Fibroblast of the aortic adventitia (primary cell): ENCODE data around the gene RBM38. TPM values are rescaled to one million over a fixed set of nuclear protein-coding genes. Genes with fewer than 3 reads are reported as not detected.
A peak's percentile ranks its signal among the peaks of the same experiment; 100 is the strongest.

Source experiments
- DNase-seq: peaks from one replicate; pipeline ENCODE4 v3.0.0-alpha.2; 2010; ENCODE audit warnings: low read depth
- H3K4me3 ChIP-seq: 2 replicates; pipeline ENCODE4 v1.5.1; 2011; ENCODE audit warnings: low read depth, mild to moderate bottlenecking, control low read depth, low read length, moderate library complexity
- total RNA-seq: library from RNA; depleted of rRNA; stranded (reverse); fragments of >200 nt; gene quantifications from 2 replicates; pipeline ENCODE4 v1.2.3, GENCODE V29; 2012; ENCODE audit warnings: low replicate concordance
- TF ChIP-seq, protein P1 (sequence below): IDR thresholded peaks from 2 replicates; pipeline ENCODE4 v1.5.1; 2011; ENCODE audit warnings: mild to moderate bottlenecking, low read length, control low read depth, inconsistent platforms; ENCODE audit not compliant: insufficient read depth

The RBM38 gene
- total RNA-seq, 1 donor = 6.1 TPM

- DNase-seq = no peak
- TF ChIP-seq, protein P1, sequence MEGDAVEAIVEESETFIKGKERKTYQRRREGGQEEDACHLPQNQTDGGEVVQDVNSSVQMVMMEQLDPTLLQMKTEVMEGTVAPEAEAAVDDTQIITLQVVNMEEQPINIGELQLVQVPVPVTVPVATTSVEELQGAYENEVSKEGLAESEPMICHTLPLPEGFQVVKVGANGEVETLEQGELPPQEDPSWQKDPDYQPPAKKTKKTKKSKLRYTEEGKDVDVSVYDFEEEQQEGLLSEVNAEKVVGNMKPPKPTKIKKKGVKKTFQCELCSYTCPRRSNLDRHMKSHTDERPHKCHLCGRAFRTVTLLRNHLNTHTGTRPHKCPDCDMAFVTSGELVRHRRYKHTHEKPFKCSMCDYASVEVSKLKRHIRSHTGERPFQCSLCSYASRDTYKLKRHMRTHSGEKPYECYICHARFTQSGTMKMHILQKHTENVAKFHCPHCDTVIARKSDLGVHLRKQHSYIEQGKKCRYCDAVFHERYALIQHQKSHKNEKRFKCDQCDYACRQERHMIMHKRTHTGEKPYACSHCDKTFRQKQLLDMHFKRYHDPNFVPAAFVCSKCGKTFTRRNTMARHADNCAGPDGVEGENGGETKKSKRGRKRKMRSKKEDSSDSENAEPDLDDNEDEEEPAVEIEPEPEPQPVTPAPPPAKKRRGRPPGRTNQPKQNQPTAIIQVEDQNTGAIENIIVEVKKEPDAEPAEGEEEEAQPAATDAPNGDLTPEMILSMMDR = no peak
Observed at GRCh38 chr20:57448764-57449354, 57.7 kb downstream of the RBM38 start.

DNA sequence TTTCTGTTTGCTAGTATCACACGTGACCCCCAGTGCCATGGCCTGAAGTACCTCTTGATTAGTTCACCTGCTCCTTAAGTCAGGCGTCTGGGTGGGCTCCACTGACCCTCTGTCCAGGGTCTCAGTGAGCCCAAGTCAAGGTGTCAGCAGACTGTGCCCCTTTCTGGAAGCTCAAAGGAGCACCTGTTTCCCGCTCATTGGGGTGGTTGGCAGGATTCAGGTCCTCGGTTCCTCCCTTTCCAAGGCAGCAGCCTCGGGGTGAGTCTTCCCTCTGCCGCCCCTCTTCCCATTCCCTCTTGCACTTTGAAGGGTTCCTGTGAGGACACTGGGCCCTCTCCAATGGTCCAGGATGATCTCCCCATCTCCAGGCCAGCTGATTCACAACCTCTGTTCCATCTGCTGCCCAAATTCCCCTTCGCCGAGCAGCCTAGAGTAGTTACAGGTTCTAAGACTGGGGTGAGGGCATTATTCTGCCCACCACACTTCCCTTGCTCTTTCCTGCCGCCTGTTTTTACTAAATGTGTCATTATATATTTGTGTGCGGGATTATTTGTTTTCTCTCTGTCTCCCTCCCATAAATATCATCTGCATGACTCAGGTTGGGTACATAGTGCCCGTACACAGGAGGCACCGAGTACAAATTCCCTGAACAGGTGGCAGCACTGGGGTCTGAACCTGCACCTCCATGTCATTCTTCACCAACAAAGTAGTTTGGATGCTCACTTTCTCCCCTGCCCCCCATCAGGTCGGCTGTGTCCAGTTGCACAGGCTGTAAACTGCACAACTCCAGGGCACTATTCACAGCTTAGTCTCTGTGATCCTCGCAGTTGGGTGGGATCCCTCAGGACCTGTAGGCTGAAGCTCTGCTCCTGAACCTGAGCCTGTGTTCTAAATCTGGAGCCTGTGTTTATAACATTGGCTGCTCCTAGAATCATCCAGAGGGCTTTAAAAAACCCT is 58.5 kb downstream of the RBM38 start:
- DNase-seq = no peak
- TF ChIP-seq, protein P1 = no peak
- H3K4me3 ChIP-seq = no peak overlapping the region

More at GRCh38 chr20:57448764-57449354, 57.7 kb downstream of the RBM38 start:
- no peak overlapping the region for H3K4me3 ChIP-seq

- no peak overlapping the region for H3K4me3 ChIP-seq
- peak; percentile 41 for DNase-seq
- TF ChIP-seq, protein P1 = no peak
Observed at GRCh38 chr20:57450419-57450818, 59.2 kb downstream of the RBM38 start.

DNA sequence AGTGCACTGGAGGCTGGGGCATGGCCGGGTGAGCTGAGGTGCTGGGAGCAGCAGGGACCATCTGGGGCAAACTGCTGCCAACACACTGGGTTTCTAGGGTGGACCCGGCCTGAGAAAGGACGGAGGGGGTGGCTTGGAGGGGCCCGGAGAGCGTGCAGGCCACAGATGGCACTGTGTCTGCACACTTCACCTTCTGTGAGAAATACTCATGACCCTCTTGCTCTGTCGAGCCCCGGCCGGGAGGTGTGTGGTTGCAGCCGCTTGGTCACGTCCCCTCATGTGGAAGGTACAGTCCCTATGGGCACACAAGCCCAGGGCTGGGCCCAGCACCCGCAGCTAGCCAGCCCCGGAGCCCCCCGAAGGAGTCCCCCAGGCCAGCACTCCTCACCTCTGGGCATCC is 59.7 kb downstream of the RBM38 start:
- TF ChIP-seq, protein P1 = no peak
- no peak for DNase-seq

GRCh38 chr20:57451431-57451794 is 60.2 kb downstream of the RBM38 start:
- TF ChIP-seq, protein P1 = no peak
- no peak for DNase-seq
- H3K4me3 ChIP-seq = no peak overlapping the region

More for the DNA sequence above, 59.7 kb downstream of the RBM38 start:
- H3K4me3 ChIP-seq = no peak overlapping the region

- TF ChIP-seq, protein P1 = no peak
- no peak for DNase-seq
- no peak overlapping the region for H3K4me3 ChIP-seq
Observed at GRCh38 chr20:57451795-57452661, 60.8 kb downstream of the RBM38 start.
